ENCODE measurements around the gene IBSP. TPM values are rescaled to one million over a fixed set of nuclear protein-coding genes. Genes with fewer than 3 reads are reported as not detected.

Gene IBSP
- total and polyA plus RNA-seq, 11 donors: 0.19 to 0.50 TPM; not detected in 9

- intact Hi-C loops (cut with DNase I): no loop called here
Observed at GRCh38 chr4:87823724-87824123, 24.4 kb downstream of the IBSP start.

GRCh38 chr4:87824352-87824751 lies 25.0 kb downstream of the IBSP start:
- H3K36me3 ChIP-seq: no peaks in the 10 kb centered on the region
- no peaks in the 10 kb centered on the region for H3K4me1 ChIP-seq
- intact Hi-C loops (cut with DNase I): no loop called here
- H3K9me3 ChIP-seq: no peaks in the 10 kb centered on the region
- TF ChIP-seq, protein P1, sequence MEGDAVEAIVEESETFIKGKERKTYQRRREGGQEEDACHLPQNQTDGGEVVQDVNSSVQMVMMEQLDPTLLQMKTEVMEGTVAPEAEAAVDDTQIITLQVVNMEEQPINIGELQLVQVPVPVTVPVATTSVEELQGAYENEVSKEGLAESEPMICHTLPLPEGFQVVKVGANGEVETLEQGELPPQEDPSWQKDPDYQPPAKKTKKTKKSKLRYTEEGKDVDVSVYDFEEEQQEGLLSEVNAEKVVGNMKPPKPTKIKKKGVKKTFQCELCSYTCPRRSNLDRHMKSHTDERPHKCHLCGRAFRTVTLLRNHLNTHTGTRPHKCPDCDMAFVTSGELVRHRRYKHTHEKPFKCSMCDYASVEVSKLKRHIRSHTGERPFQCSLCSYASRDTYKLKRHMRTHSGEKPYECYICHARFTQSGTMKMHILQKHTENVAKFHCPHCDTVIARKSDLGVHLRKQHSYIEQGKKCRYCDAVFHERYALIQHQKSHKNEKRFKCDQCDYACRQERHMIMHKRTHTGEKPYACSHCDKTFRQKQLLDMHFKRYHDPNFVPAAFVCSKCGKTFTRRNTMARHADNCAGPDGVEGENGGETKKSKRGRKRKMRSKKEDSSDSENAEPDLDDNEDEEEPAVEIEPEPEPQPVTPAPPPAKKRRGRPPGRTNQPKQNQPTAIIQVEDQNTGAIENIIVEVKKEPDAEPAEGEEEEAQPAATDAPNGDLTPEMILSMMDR (IDR thresholded peaks at IDR 0.05): no peak
- no peak for TF ChIP-seq POLR2A (IDR thresholded peaks at IDR 0.05)
- DNase-seq (no peak), ATAC-seq (no peak)
- no peak overlapping the region for H3K27ac ChIP-seq
- no peaks in the 10 kb centered on the region for H3K27me3 ChIP-seq
- 52 to 86% (median 85%) methylated on average over 1 of the region's 1 CpG for whole genome bisulfite sequencing, 4 donors
- no peak overlapping the region for H3K4me3 ChIP-seq

More at GRCh38 chr4:87823724-87824123, 24.4 kb downstream of the IBSP start:
- no peaks in the 10 kb centered on the region for H3K27me3 ChIP-seq
- WGBS, 4 donors: 66 to 86% (median 77%) methylated on average over 1 of the region's 1 CpG
- H3K36me3 ChIP-seq: no peaks in the 10 kb centered on the region
- H3K4me3 ChIP-seq: no peak overlapping the region
- no peak for DNase-seq
- H3K9me3 ChIP-seq: no peaks in the 10 kb centered on the region
- H3K4me1 ChIP-seq: no peaks in the 10 kb centered on the region
- H3K27ac ChIP-seq: no peak overlapping the region
- no peak for TF ChIP-seq POLR2A (IDR thresholded peaks at IDR 0.05)
- TF ChIP-seq, protein P1 (IDR thresholded peaks at IDR 0.05): no peak
- ATAC-seq: no peak

DNA sequence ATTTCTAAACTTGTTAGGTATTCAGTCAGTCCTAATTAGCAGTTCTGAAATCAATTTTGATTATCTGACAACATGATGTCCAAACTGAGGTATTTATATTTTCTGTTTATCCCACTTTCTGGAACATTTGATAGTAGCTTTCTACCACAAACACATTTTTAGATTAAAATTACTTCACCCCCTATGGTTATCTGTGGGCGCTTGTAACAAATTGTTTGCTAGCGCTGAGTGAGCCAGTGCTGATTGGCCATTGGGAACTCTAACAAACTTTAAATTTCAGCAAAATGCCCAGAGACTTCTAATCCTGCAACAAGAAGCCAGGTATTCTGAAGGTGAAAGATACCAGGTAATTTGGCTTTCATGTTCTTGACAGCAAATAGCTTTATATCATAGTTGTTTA lies 33.3 kb downstream of the IBSP start, which contains the start of gene MEPE:
MEPE (plus strand) TSS at position 301 of the 400 bp plus-strand sequence. CDS start 1,746 bp downstream, outside the sequence.
- WGBS, 4 donors: 75 to 96% (median 95%) methylated on average over 2 of the region's 2 CpGs
- no peaks in the 10 kb centered on the region for H3K9me3 ChIP-seq
- no peak within 1 kb of the TSS for H3K27ac ChIP-seq
- DNase-seq: no peak
- no peak for ATAC-seq
- H3K4me1 ChIP-seq: peaks cover 0 to 10% (median 0%) of the 10 kb centered on the region in 12 donors
- no peaks in the 10 kb centered on the region for H3K27me3 ChIP-seq
- H3K36me3 ChIP-seq: no peaks in the 10 kb centered on the region
- intact Hi-C loops (cut with DNase I): loop anchor here in 2 of 10 donors (10.0 kb wide), 2 partner anchors 58 to 558 kb away; no protein-coding TSS in a partner anchor
- TF ChIP-seq, protein P1 (IDR thresholded peaks at IDR 0.05): no peak
- TF ChIP-seq POLR2A (IDR thresholded peaks at IDR 0.05): no peak
- H3K4me3 ChIP-seq: no peak within 1 kb of the TSS

- WGBS, 4 donors: 84 to 90% (median 88%) methylated on average over 2 of the region's 2 CpGs
- no peaks in the 10 kb centered on the region for H3K36me3 ChIP-seq
- ATAC-seq: no peak
- DNase-seq: no peak
- H3K27me3 ChIP-seq: no peaks in the 10 kb centered on the region
- TF ChIP-seq, protein P1 (IDR thresholded peaks at IDR 0.05): no peak
- no peak for TF ChIP-seq POLR2A (IDR thresholded peaks at IDR 0.05)
- intact Hi-C loops (cut with DNase I): loop anchor here in 2 of 10 donors (10.0 kb wide), 2 partner anchors 60 to 560 kb away; no protein-coding TSS in a partner anchor
- peaks cover 0 to 14% (median 0%) of the 10 kb centered on the region in 12 donors for H3K4me1 ChIP-seq
- H3K27ac ChIP-seq: no peak overlapping the region
- H3K9me3 ChIP-seq: no peaks in the 10 kb centered on the region
- no peak overlapping the region for H3K4me3 ChIP-seq
Observed at GRCh38 chr4:87834401-87834800, 35.0 kb downstream of the IBSP start.

Measured in heart left ventricle (tissue), 16 donors.